Measurements from ENCODE around the gene KIAA1143.

DNA sequence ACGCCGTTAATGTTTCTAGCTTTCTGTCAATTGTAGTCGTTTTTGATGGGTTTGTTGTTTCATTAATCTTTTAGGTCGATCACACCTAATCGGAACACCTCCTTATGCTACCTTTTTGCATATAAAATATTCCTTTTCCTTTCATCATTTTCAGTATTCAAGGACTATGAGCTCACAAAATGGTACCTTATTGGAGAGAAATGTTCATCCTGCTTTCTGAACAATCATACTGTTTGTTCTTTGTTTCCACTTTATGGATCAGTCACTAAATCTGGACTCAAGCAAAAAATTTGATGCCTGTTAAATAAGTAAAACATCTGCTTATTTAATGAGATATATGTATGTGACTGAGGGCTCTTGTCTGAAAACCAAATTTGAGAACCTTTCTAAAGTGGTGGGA is 1.3 kb upstream of the KIAA1143 start:
- no peak for TF ChIP-seq ZNF331 (CRISPR knock-in tag; IDR thresholded peaks at IDR 0.05; ENCODE audit: low read depth)
- TF ChIP-seq, protein P1, sequence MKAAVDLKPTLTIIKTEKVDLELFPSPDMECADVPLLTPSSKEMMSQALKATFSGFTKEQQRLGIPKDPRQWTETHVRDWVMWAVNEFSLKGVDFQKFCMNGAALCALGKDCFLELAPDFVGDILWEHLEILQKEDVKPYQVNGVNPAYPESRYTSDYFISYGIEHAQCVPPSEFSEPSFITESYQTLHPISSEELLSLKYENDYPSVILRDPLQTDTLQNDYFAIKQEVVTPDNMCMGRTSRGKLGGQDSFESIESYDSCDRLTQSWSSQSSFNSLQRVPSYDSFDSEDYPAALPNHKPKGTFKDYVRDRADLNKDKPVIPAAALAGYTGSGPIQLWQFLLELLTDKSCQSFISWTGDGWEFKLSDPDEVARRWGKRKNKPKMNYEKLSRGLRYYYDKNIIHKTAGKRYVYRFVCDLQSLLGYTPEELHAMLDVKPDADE (IDR thresholded peaks at IDR 0.05) = no peak
- TF ChIP-seq, protein P2, sequence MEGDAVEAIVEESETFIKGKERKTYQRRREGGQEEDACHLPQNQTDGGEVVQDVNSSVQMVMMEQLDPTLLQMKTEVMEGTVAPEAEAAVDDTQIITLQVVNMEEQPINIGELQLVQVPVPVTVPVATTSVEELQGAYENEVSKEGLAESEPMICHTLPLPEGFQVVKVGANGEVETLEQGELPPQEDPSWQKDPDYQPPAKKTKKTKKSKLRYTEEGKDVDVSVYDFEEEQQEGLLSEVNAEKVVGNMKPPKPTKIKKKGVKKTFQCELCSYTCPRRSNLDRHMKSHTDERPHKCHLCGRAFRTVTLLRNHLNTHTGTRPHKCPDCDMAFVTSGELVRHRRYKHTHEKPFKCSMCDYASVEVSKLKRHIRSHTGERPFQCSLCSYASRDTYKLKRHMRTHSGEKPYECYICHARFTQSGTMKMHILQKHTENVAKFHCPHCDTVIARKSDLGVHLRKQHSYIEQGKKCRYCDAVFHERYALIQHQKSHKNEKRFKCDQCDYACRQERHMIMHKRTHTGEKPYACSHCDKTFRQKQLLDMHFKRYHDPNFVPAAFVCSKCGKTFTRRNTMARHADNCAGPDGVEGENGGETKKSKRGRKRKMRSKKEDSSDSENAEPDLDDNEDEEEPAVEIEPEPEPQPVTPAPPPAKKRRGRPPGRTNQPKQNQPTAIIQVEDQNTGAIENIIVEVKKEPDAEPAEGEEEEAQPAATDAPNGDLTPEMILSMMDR (conservative IDR thresholded peaks at IDR 0.05; ENCODE audit: low read depth in 2 of 2) = no peak
- TF ChIP-seq, protein P3, sequence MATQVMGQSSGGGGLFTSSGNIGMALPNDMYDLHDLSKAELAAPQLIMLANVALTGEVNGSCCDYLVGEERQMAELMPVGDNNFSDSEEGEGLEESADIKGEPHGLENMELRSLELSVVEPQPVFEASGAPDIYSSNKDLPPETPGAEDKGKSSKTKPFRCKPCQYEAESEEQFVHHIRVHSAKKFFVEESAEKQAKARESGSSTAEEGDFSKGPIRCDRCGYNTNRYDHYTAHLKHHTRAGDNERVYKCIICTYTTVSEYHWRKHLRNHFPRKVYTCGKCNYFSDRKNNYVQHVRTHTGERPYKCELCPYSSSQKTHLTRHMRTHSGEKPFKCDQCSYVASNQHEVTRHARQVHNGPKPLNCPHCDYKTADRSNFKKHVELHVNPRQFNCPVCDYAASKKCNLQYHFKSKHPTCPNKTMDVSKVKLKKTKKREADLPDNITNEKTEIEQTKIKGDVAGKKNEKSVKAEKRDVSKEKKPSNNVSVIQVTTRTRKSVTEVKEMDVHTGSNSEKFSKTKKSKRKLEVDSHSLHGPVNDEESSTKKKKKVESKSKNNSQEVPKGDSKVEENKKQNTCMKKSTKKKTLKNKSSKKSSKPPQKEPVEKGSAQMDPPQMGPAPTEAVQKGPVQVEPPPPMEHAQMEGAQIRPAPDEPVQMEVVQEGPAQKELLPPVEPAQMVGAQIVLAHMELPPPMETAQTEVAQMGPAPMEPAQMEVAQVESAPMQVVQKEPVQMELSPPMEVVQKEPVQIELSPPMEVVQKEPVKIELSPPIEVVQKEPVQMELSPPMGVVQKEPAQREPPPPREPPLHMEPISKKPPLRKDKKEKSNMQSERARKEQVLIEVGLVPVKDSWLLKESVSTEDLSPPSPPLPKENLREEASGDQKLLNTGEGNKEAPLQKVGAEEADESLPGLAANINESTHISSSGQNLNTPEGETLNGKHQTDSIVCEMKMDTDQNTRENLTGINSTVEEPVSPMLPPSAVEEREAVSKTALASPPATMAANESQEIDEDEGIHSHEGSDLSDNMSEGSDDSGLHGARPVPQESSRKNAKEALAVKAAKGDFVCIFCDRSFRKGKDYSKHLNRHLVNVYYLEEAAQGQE (IDR thresholded peaks at IDR 0.05; ENCODE audit: unreplicated experiment) = no peak
- no peak for TF ChIP-seq EZH2phosphoT487 (IDR thresholded peaks at IDR 0.05; ENCODE audit: unreplicated experiment)
- TF ChIP-seq POLR2AphosphoS5 (IDR thresholded peaks at IDR 0.05; ENCODE audit: low read depth) = no peak
- no peak for TF ChIP-seq EZH2 (IDR thresholded peaks at IDR 0.05; ENCODE audit: low read depth, unreplicated experiment)
- no peak for TF ChIP-seq CREB1 (CRISPR knock-in tag; IDR thresholded peaks at IDR 0.05; ENCODE audit: low read depth)
- TF ChIP-seq NANOG (IDR thresholded peaks at IDR 0.05; ENCODE audit: borderline replicate concordance) = no peak
- no peak for TF ChIP-seq JUNB (IDR thresholded peaks at IDR 0.05; ENCODE audit: unreplicated experiment)
- TF ChIP-seq STAT1 (IDR thresholded peaks at IDR 0.05; ENCODE audit: unreplicated experiment) = no peak
- TF ChIP-seq ZNF114 (CRISPR knock-in tag; IDR thresholded peaks at IDR 0.05) = no peak
- TF ChIP-seq, protein P4, sequence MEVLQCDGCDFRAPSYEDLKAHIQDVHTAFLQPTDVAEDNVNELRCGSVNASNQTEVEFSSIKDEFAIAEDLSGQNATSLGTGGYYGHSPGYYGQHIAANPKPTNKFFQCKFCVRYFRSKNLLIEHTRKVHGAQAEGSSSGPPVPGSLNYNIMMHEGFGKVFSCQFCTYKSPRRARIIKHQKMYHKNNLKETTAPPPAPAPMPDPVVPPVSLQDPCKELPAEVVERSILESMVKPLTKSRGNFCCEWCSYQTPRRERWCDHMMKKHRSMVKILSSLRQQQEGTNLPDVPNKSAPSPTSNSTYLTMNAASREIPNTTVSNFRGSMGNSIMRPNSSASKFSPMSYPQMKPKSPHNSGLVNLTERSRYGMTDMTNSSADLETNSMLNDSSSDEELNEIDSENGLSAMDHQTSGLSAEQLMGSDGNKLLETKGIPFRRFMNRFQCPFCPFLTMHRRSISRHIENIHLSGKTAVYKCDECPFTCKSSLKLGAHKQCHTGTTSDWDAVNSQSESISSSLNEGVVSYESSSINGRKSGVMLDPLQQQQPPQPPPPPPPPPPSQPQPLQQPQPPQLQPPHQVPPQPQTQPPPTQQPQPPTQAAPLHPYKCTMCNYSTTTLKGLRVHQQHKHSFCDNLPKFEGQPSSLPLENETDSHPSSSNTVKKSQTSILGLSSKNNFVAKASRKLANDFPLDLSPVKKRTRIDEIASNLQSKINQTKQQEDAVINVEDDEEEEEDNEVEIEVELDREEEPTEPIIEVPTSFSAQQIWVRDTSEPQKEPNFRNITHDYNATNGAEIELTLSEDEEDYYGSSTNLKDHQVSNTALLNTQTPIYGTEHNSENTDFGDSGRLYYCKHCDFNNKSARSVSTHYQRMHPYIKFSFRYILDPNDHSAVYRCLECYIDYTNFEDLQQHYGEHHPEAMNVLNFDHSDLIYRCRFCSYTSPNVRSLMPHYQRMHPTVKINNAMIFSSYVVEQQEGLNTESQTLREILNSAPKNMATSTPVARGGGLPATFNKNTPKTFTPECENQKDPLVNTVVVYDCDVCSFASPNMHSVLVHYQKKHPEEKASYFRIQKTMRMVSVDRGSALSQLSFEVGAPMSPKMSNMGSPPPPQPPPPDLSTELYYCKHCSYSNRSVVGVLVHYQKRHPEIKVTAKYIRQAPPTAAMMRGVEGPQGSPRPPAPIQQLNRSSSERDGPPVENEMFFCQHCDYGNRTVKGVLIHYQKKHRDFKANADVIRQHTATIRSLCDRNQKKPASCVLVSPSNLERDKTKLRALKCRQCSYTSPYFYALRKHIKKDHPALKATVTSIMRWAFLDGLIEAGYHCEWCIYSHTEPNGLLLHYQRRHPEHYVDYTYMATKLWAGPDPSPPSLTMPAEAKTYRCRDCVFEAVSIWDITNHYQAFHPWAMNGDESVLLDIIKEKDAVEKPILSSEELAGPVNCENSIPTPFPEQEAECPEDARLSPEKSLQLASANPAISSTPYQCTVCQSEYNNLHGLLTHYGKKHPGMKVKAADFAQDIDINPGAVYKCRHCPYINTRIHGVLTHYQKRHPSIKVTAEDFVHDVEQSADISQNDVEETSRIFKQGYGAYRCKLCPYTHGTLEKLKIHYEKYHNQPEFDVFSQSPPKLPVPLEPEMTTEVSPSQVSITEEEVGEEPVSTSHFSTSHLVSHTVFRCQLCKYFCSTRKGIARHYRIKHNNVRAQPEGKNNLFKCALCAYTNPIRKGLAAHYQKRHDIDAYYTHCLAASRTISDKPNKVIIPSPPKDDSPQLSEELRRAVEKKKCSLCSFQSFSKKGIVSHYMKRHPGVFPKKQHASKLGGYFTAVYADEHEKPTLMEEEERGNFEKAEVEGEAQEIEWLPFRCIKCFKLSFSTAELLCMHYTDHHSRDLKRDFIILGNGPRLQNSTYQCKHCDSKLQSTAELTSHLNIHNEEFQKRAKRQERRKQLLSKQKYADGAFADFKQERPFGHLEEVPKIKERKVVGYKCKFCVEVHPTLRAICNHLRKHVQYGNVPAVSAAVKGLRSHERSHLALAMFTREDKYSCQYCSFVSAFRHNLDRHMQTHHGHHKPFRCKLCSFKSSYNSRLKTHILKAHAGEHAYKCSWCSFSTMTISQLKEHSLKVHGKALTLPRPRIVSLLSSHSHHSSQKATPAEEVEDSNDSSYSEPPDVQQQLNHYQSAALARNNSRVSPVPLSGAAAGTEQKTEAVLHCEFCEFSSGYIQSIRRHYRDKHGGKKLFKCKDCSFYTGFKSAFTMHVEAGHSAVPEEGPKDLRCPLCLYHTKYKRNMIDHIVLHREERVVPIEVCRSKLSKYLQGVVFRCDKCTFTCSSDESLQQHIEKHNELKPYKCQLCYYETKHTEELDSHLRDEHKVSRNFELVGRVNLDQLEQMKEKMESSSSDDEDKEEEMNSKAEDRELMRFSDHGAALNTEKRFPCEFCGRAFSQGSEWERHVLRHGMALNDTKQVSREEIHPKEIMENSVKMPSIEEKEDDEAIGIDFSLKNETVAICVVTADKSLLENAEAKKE (CRISPR knock-in tag; IDR thresholded peaks at IDR 0.05) = no peak
